GM18508 (cell line): ENCODE measurements around the gene THOC5.
"Not testable (repeated sequence)": the region's sequence is repeated elsewhere in the genome, so short reads cannot be mapped to it uniquely, and the experiment has no call there.

ENCODE experiments used
- ATAC-seq: cut with Tn5 transposase; IDR thresholded peaks from one replicate; pipeline ENCODE4 v1.9.1; 2021; ENCODE audit warnings: moderate number of reproducible peaks; ENCODE audit not compliant: insufficient read depth, unreplicated experiment

The THOC5 gene

DNA sequence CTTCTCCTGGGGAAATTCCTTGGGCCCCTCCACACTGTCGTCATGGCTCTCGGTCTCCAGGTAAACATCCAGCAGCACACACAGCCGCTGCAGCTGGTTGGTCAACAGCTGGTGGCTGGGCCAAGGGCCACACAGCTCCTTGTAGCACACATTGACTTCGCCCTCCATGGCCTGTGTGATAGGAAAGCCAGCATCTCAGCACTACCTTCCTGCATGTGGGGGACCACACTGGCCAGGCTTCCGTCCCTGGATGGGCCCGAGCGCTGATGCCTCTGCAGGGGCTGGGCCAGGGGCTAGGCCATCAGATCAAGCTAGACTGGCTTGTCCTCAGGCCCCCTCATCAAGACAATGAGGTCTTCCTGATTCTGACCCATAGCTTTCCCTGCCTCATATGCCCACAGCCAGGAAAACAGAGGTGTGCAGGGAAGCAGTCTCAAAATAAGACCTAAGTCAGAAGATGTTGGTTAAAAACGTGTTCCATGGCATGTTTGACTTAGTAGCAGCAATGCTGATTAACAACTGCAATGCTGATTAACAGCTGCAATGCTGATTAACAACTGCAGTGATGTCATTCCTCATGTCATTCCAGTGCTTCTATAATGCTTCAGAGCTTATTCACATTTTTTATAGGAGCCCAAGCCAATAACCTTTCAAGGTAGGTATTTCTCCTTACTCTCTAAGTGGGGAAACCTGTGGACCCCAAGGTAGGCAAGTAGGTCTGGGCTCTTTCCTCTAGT lies 42.3 kb downstream of the THOC5 start:
- ATAC-seq, result no peak

DNA sequence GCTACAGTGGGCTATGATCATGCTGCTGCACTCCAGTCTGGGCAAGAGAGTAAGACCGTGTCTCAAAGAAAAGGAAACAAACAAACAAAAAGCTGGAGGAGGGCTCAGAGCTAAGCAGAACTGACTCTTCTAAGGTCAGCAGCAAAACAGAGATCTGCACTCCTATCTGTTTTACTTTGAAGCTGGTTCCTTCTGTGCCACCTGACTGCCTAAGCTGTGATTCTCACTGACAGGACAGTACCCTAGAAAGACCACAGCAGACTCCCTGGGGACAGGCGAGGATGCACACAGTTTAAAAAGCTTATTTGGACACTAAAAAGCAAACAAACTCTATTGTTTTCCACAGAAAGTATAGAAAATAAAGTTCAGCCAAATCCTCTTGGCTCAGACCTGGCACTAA lies 43.0 kb downstream of the THOC5 start:
- ATAC-seq, result no peak

DNA sequence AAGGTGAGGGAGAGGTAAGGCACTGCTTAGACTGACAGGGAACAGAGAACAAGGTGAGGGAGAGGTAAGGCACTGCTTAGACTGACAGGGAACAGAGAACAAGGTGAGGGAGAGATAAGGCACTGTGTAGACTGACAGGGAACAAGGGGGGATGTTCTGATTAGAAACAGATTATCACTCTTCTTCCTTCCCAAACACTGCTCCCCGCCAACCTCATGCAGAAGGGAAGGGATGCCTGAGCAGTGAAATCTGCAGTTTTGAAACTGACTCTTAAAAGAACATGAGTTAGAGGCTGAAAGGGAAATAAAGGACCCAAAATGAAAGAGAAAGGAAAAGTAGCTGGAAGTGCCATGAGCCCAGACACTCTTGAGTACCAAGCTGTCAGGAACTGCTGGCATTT lies 43.7 kb downstream of the THOC5 start:
- ATAC-seq, result no peak

DNA sequence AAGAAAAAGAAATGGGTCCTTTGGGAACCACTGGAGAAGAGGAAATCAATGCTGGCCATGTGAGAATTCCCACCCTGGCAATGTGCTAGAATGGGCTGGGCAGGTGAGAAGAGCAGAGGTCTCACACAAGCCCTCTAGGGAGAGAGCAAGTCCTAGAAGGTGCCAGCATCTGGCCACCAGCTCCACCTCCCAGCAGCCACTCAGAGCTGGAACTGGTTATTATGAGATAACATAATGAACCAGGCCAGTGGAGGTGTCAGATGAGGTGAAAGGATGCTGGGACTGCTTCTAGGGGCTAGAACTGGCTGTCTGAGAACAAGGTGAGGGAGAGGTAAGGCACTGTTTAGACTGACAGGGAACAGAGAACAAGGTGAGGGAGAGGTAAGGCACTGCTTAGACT lies 44.3 kb downstream of the THOC5 start:
- ATAC-seq, result no peak

DNA sequence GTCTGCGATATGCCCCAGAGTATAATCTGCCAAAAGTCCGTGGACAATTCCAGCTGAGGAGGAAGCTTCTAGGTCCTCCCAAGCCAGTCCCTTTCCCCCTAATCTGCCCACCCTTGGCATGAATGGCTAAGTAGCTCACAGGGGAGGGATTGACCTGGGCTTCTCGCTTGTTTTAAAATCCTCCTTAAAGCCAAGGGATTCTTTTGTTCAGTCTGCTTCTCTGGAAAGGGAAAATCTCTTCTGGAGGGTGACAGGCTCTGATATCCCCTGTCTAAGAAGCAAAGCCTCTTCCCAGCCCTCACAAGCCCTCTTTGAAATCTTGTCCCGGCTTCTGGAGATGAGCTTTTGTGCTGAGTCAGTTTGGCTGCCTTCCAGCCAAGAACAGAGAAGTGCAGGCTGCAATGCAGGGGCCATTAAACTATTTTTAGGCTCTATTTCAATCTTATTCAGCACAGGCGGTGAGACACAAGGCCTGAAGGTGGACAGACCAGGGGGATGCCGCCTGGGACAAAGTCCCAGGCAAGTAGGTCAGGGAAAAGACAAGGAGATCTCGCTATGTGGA lies 49.7 kb downstream of the THOC5 start:
- ATAC-seq, result no peak

DNA sequence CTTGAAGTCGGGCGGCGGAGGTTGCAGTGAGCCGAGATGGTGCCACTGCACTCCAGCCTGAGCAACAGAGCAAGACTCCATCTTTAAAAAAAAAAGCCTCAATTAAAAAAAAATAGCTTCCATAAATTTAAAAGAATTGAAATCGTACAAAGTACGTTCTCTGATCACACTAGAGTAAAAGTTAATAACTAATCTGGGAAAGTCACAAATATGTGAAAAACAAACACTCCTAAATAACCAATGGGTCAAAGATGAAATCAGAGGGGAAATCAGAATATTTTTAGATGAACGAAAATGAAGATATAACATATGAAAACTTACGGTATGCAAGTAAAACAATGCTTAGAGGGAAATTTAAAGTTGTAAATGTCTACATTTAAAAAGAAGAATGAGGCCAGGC lies 53.7 kb downstream of the THOC5 start:
- no peak for ATAC-seq

DNA sequence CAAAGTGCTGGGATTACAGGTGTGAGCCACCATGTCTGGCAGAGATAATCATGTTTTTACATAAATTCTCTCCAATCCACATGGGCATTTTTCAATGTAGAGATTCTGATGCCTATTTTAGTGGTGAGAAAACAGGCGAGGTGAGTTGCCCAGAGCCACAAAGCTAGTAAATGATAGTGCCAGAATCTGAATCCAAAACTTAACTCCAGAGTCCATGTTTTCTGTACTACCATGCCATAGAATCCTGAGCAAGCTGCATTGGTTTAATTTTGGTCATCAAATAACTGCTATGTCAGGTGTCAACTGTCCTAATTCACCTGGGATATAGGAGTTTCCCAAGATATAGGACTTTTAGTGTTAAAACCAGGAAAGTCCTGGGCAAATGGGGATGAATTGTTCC lies 59.9 kb downstream of the THOC5 start:
- ATAC-seq, result no peak

DNA sequence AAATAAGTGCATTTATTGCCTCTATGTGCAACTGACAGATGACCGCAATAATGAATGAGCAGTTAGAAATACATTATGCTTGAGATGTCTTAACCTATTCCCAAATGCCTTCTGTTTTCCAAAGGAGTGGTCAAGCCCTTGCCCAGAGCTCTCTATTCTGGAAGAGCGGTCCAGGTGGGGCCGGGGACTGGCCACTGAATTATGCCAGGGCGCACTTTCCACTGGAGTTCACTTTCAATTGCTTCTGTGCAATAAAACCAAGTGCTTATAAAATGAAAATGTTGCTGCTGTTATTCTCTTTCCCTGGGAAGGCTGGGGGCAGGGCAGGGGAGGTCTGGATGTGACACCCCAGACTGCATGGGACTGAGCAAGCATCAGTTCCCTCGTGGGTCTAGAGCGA lies 62.5 kb downstream of the THOC5 start:
- ATAC-seq, result no peak

DNA sequence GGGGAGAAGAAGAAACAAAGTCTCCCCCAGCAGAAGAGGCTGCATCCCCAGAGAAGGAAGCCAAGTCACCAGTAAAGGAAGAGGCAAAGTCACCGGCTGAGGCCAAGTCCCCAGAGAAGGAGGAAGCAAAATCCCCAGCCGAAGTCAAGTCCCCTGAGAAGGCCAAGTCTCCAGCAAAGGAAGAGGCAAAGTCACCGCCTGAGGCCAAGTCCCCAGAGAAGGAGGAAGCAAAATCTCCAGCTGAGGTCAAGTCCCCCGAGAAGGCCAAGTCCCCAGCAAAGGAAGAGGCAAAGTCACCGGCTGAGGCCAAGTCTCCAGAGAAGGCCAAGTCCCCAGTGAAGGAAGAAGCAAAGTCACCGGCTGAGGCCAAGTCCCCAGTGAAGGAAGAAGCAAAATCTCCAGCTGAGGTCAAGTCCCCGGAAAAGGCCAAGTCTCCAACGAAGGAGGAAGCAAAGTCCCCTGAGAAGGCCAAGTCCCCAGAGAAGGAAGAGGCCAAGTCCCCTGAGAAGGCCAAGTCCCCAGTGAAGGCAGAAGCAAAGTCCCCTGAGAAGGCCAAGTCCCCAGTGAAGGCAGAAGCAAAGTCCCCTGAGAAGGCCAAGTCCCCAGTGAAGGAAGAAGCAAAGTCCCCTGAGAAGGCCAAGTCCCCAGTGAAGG lies 64.3 kb downstream of the THOC5 start:
- not testable (repeated sequence) for ATAC-seq

DNA sequence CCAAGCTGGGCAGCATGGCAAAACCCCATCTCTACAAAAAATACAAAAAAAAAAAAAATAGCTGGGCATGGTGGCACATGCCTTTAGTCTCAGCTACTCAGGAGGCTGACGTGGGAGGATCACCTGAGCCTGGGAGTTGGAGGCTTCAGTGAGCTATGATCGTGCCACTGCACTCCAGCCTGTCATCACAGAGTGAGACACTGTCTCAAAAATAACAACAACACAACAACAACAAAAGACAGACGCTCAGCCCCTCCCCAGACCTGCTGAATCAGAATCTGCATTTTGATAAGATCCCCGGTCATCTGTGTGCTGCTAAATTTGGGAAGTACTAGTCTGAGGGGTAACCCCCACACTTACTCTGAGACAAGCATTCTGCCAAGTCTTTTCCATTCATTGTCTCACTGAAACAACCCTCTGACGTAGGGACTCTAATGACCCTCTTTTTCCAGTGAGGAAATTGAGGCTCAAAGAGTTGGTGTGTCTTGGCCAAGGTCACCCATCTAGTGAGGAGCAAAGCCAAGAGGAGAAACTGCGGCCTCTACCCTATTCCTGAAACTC lies 66.1 kb downstream of the THOC5 start:
- no peak for ATAC-seq

DNA sequence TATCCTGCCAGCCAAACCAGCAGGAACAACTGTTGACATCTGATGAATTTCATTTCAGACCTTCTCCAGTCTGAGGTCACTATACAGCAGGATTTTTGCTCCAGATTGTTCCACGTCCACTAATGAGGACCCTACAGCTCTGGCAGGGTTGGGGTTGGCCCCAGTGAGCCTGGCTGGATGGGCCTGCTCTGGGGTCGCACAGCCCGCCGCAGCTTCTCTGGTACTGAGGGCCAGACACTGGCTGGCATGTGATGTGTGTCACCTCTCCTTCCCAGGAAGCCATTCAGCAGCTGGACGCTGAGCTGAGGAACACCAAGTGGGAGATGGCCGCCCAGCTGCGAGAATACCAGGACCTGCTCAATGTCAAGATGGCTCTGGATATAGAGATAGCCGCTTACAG lies 68.1 kb downstream of the THOC5 start:
- ATAC-seq, result no peak

DNA sequence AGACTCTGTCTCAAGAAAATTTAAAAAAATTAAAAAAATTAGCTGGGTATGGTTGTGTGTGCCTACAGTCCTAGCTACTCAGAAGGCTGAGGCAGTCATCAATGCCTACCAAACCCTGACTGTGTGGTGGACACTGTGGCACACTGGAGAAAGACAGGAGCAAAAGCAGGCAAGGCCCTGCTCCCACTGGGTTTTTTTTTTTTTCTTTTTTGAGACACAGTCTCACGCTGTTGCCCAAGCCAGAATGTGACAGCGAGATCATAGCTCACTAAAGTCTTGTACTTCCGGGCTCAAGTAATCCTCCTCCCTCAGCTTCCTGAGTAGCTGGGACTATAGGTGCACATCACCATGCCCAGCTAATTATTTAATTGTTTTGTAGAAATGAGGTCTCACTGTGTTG lies 68.9 kb downstream of the THOC5 start:
- no peak for ATAC-seq

DNA sequence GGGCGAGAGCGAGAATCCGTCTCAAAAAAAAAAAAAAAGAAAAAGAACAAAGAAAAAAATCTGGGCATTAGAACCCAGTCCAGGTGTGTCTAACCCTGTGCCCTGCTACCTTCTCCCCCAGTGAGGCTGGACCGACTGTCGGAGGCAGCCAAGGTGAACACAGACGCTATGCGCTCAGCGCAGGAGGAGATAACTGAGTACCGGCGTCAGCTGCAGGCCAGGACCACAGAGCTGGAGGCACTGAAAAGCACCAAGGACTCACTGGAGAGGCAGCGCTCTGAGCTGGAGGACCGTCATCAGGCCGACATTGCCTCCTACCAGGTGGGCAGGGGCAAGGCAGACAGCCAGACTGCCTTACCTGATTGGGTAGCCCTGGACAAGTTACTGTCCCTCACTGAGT lies 70.3 kb downstream of the THOC5 start:
- ATAC-seq, result no peak

DNA sequence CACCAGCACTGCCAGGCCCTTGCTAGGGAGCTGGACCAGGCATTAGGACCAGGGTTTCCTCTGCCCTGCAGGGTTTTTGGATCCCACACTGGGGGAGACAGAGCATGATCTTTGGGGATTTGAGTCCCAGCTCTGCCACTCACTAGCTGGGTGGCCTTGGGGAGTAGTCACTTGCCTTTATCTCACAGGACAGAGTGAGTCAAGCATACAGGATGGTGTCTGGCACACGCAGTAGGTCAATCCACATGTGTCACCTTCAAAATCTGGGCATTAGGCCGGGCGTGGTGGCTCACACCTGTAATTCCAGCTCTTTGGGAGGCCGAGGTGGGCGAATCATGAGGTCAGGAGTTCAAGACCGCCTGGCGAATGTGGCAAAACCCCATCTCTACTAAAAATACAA lies 70.8 kb downstream of the THOC5 start:
- ATAC-seq, result no peak

DNA sequence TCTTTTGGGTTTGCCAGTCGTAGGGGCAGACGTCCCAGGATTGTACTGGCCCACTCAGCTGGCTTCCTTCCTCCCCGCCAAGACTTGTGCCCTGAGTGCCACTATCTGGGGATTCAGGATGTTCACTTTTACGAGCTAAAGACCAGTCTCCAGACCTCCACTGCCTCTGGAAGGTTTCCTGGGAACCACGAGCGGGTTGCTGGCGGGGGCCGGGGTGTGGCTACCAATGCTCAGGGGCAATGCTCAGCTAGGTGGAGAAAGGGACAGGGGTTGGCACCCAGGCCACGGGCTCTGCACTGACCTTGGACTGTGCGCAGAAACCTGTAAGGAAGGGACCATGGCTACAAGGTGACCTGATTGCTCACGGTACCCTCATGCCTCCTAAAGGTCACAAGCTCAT lies 71.3 kb downstream of the THOC5 start:
- ATAC-seq, result no peak

DNA sequence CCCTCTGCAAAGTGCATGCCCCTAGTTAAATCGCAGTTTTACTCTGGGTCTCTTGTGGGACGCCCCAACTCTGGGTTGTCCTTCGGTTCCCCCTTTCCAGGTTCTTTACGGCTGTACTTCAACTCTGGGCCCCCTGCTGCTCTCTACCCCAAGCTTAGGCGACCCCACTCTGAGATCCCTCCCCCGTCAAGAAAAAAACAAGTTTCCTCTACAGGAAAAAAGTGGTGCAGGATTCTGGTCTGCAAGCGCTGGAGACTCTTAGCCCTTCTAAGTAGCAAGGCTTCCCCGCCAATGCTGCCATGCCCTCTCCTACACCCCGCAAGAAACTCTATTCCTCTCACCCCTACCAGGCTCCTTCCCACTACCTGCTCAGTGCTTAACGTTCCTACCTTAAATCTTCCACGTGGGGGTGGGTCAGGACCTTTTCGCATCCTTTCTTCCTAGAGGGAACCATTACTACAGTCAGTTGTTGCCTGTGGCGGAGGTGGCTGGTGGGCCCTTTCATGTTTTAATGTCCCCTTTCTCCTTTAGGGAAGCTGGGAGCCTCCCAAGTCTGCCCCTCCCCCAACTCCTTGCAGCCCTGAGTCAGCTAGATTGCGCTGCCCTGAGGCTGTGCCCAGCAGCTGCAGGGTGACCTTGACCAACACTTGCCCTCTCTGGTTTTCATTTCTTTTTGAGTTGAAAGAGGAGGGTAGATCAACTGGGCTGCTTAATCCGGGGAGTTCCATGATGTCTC lies 72.1 kb downstream of the THOC5 start:
- ATAC-seq, result no peak

DNA sequence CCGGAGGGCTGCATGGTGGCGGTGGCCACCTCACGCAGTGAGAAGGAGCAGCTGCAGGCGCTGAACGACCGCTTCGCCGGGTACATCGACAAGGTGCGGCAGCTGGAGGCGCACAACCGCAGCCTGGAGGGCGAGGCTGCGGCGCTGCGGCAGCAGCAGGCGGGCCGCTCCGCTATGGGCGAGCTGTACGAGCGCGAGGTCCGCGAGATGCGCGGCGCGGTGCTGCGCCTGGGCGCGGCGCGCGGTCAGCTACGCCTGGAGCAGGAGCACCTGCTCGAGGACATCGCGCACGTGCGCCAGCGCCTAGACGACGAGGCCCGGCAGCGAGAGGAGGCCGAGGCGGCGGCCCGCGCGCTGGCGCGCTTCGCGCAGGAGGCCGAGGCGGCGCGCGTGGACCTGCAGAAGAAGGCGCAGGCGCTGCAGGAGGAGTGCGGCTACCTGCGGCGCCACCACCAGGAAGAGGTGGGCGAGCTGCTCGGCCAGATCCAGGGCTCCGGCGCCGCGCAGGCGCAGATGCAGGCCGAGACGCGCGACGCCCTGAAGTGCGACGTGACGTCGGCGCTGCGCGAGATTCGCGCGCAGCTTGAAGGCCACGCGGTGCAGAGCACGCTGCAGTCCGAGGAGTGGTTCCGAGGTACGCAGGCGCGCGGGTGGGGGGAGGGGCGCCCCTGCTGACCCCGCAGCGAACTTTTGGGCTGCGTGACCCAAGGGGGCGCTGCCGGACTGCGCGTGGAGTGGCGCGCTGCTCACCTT lies 72.9 kb downstream of the THOC5 start:
- no peak for ATAC-seq

DNA sequence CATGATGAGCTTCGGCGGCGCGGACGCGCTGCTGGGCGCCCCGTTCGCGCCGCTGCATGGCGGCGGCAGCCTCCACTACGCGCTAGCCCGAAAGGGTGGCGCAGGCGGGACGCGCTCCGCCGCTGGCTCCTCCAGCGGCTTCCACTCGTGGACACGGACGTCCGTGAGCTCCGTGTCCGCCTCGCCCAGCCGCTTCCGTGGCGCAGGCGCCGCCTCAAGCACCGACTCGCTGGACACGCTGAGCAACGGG lies 73.4 kb downstream of the THOC5 start:
- no peak for ATAC-seq

DNA sequence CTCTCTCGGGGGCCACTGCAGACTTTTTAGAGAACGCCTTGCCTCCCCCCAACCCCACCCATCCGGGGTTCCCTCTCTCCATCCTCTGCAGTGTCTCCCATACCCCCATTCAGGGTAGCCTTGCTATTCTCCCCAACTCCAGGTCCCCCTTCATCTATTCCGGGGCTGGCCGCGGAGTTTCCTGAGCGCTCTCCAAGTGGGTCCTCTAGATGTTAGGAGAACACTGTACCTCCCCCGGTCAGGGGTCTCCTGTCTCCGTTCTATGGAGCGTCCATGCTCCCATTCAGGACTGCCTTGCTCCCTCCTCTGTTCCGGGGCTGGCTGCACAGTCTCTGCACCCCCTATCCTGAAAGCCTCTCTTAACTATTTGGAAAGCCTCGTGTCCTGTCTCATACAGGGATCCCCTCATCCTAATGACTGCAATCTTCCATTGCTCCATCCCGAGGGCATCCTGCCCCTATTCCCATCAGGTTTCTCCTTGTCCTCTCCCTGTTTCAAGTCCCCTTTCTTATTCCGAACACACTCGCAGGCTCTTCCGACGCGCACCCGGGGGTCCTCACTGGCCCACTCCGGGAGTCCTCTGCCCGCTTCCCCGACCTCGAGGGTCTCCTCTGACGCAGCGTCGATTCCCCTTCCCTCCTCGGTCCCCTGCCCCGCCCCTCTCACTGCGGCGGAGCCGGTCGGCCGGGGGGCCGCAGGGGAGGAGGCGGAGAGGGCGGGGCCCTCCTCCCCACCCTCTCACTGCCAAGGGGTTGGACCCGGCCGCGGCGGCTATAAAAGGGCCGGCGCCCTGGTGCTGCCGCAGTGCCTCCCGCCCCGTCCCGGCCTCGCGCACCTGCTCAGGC lies 73.9 kb downstream of the THOC5 start, which contains the start of gene NEFH:
Gene NEFH (plus strand): TSS at position 802 of the 845 bp plus-strand sequence. CDS start 45 bp downstream, outside the sequence.
- no peak for ATAC-seq
